Dedifferentiated amniotic fluid mesenchymal stem cell (primary cell): ENCODE data around the gene NCK2.
"Not testable (repeated sequence)": the region's sequence is repeated elsewhere in the genome, so short reads cannot be mapped to it uniquely, and the experiment has no call there.

Experiments used
- DNase-seq: peaks from one replicate; pipeline ENCODE4 v3.0.0-alpha.2; 2016; ENCODE audit errors: extremely low spot score

Gene NCK2

GRCh38 chr2:105893011-105893995 lies 148.6 kb downstream of the NCK2 start:
- no peak for DNase-seq

GRCh38 chr2:105894327-105894944 lies 149.7 kb downstream of the NCK2 start:
- DNase-seq, result no peak

GRCh38 chr2:105895990-105896764 lies 151.5 kb downstream of the NCK2 start:
- DNase-seq, result no peak

- no peak for DNase-seq
Observed at GRCh38 chr2:105896765-105897163, 152.1 kb downstream of the NCK2 start.

- not testable (repeated sequence) for DNase-seq
Observed at GRCh38 chr2:105897694-105898093, 153.0 kb downstream of the NCK2 start.

GRCh38 chr2:105903051-105903674 lies 158.5 kb downstream of the NCK2 start:
- DNase-seq, result no peak

- DNase-seq, result no peak
Observed at GRCh38 chr2:105904938-105905337, 160.2 kb downstream of the NCK2 start.

- DNase-seq, result no peak
Observed at GRCh38 chr2:105906481-105906880, 161.8 kb downstream of the NCK2 start.

GRCh38 chr2:105907184-105907583 lies 162.5 kb downstream of the NCK2 start:
- no peak for DNase-seq

GRCh38 chr2:105909215-105909614 lies 164.5 kb downstream of the NCK2 start:
- DNase-seq, result no peak

GRCh38 chr2:105910497-105911238 lies 166.0 kb downstream of the NCK2 start:
- no peak for DNase-seq

- DNase-seq, result no peak
Observed at GRCh38 chr2:105911425-105911824, 166.7 kb downstream of the NCK2 start.

GRCh38 chr2:105912081-105912480 lies 167.4 kb downstream of the NCK2 start:
- DNase-seq, result no peak

- DNase-seq, result no peak
Observed at GRCh38 chr2:105915005-105915558, 170.4 kb downstream of the NCK2 start.

- DNase-seq, result no peak
Observed at GRCh38 chr2:105917226-105917625, 172.5 kb downstream of the NCK2 start.

GRCh38 chr2:105917688-105918087 lies 173.0 kb downstream of the NCK2 start:
- DNase-seq, result no peak

GRCh38 chr2:105919191-105919811 lies 174.6 kb downstream of the NCK2 start:
- no peak for DNase-seq

GRCh38 chr2:105919826-105920225 lies 175.1 kb downstream of the NCK2 start:
- DNase-seq, result no peak

GRCh38 chr2:105924271-105924670 lies 179.6 kb downstream of the NCK2 start:
- no peak for DNase-seq

- DNase-seq, result no peak
Observed at GRCh38 chr2:105924932-105925331, 180.2 kb downstream of the NCK2 start.
